GM23338 (cell line): Measurements from ENCODE around the gene FBXO31. TPM values are rescaled to one million over a fixed set of nuclear protein-coding genes. Genes with fewer than 3 reads are reported as not detected.

Source experiments
- ATAC-seq: fragments of 200-7000 bp; cut with Tn5 transposase; 3 replicates; pipeline ENCODE4 v1.9.1; 2020
- DNase-seq: peaks from one replicate; pipeline ENCODE4 v3.0.0-alpha.2; 2015; ENCODE audit warnings: low spot score
- H2AFZ ChIP-seq: fragments of 200-600 bp; sonication (generic); 2 replicates; pipeline ENCODE4 v1.8.0; 2016; ENCODE audit warnings: antibody characterized with exemption, mild to moderate bottlenecking, moderate library complexity
- H3F3A ChIP-seq: fragments of 200-600 bp; sonication (generic); replicated peaks from 2 replicates; pipeline ENCODE4 v1.8.0; 2017; ENCODE audit warnings: antibody characterized with exemption, mixed run types, low read depth
- H3K27ac ChIP-seq: fragments of 200-600 bp; sonication (generic); 2 replicates; pipeline ENCODE4 v1.6.1; 2016; ENCODE audit warnings: low read depth
- H3K27me3 ChIP-seq: fragments of 200-600 bp; sonication (generic); 2 replicates; pipeline ENCODE4 v1.8.0; 2016; ENCODE audit warnings: mild to moderate bottlenecking, mixed run types, moderate library complexity; ENCODE audit not compliant: insufficient read depth
- H3K36me3 ChIP-seq: fragments of 200-600 bp; sonication (generic); 2 replicates; pipeline ENCODE4 v1.8.0; 2016; ENCODE audit warnings: mild to moderate bottlenecking; ENCODE audit not compliant: insufficient read depth
- H3K4me1 ChIP-seq: fragments of 200-600 bp; sonication (generic); 2 replicates; pipeline ENCODE4 v1.8.0; 2016; ENCODE audit warnings: mild to moderate bottlenecking, moderate library complexity; ENCODE audit not compliant: insufficient read depth
- H3K4me2 ChIP-seq: fragments of 200-600 bp; sonication (generic); 2 replicates; pipeline ENCODE4 v1.7.1; 2017; ENCODE audit warnings: mixed run types
- H3K4me3 ChIP-seq: fragments of 200-600 bp; sonication (generic); 2 replicates; pipeline ENCODE4 v1.6.1; 2016; ENCODE audit warnings: mixed run types
- H3K79me2 ChIP-seq: fragments of 200-600 bp; sonication (generic); replicated peaks from 2 replicates; pipeline ENCODE4 v1.8.0; 2017; ENCODE audit warnings: mild to moderate bottlenecking; ENCODE audit not compliant: insufficient read depth
- H3K9me2 ChIP-seq: fragments of 200-600 bp; sonication (generic); 2 replicates; pipeline ENCODE4 v1.8.0; 2017; ENCODE audit not compliant: insufficient read depth
- H4K20me1 ChIP-seq: fragments of 200-600 bp; sonication (generic); replicated peaks from 2 replicates; pipeline ENCODE4 v1.8.0; 2017; ENCODE audit warnings: mild to moderate bottlenecking; ENCODE audit not compliant: insufficient read depth
- H3K27ac Mint-ChIP-seq: 2 replicates; pipeline ENCODE4 v1.8.0; 2020; ENCODE audit warnings: inconsistent platforms, mild to moderate bottlenecking, moderate library complexity, mixed read lengths
- H3K27me3 Mint-ChIP-seq: 3 replicates; pipeline ENCODE4 v1.8.0; 2022; ENCODE audit warnings: low read depth, mild to moderate bottlenecking, moderate library complexity, mixed read lengths, inconsistent platforms; ENCODE audit not compliant: insufficient read depth, poor library complexity
- H3K36me3 Mint-ChIP-seq: 3 replicates; pipeline ENCODE4 v1.8.0; 2021; ENCODE audit warnings: low read depth, mild to moderate bottlenecking, inconsistent platforms, moderate library complexity, mixed read lengths
- H3K4me1 Mint-ChIP-seq: 3 replicates; pipeline ENCODE4 v1.8.0; 2020; ENCODE audit warnings: mild to moderate bottlenecking, inconsistent platforms, mixed read lengths
- H3K4me3 Mint-ChIP-seq: 3 replicates; pipeline ENCODE4 v1.8.0; 2021; ENCODE audit warnings: moderate library complexity, mild to moderate bottlenecking, inconsistent platforms, mixed read lengths
- H3K9me3 Mint-ChIP-seq: 3 replicates; pipeline ENCODE4 v1.8.0; 2020; ENCODE audit warnings: moderate library complexity, mild to moderate bottlenecking, inconsistent platforms, mixed read lengths
- ETS1 ChIP-seq: IDR thresholded peaks from 2 replicates; pipeline ENCODE4 v1.6.1; 2016; ENCODE audit warnings: antibody characterized with exemption
- EZH2phosphoT487 ChIP-seq: fragments of 200-600 bp; sonication (generic); IDR thresholded peaks from one replicate; pipeline ENCODE4 v1.8.1; 2018; ENCODE audit warnings: antibody characterized with exemption; ENCODE audit not compliant: unreplicated experiment
- STAT1 ChIP-seq: IDR thresholded peaks from one replicate; pipeline ENCODE4 v1.6.1; 2016; ENCODE audit warnings: antibody characterized with exemption; ENCODE audit not compliant: unreplicated experiment
- ZNF462 ChIP-seq: fragments of 250-450 bp; sonication (Bioruptor Pico); IDR thresholded peaks from 2 replicates; pipeline ENCODE4 v1.5.0; 2020; ENCODE audit warnings: mild to moderate bottlenecking, moderate library complexity
- polyA plus RNA-seq: library from polyadenylated mRNA; unstranded; fragments of >200 nt; fragmentation: Nextera tagmentation; extraction: Ambion mirVana; gene quantifications from 2 replicates; pipeline ENCODE4 v1.2.1, GENCODE V29; 2016
- total RNA-seq: library from RNA; depleted of rRNA; stranded (reverse); fragments of >200 nt; shearing (Covaris generic); gene quantifications from 2 replicates; pipeline ENCODE4 v1.2.3, GENCODE V29; 2014

Gene FBXO31
- total and polyA plus RNA-seq, 2 experiments from 2014 or later: 7.0 to 23.8 TPM

DNA sequence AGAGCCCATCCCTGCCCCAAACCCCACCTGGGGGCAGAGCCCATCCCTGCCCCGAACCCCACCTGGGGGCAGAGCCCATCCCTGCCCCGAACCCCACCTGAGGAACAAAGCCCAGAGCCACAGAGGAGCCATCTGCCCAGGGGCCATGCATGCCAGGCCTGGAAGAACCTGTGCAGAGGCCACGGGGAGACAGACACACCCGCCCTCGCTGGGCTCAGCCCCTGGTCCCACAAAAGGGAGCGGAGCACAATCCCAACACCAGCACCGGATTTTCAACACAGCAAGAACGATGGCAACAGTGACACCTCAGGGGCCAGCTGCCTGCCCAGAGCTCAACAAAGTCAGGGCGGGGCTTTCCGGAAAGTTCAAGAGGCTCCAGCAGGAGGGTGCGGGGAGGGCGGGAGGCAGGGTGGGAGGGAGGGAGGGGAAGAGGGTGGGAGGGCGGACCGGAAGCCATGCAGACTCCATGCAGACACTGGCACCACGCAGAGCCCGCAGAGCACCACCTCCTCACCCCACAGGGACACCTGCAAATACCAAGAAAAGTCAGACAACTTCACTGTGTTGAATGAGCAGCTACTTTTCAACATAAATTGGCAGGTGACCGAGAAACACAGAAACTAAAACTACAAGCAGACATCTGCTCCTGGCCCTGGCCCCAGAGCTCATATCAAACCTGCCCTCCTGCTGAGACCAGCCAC lies 38.5 kb downstream of the FBXO31 start:
- no peaks in the 10 kb centered on the region; the same call in 1 of the 2 replicates for H3K36me3 ChIP-seq

GRCh38 chr16:87344165-87344930 lies 39.2 kb downstream of the FBXO31 start:
- Histone ChIP-seq H3K36me3 (no peaks in the 10 kb centered on the region; the same call in 1 of the 2 replicates), H3K4me2 (no peak overlapping the region), H3K4me3 (no peak overlapping the region), H4K20me1 (peaks cover 4% of the 10 kb centered on the region), H3F3A (no peaks in the 10 kb centered on the region), H3K79me2 (no peaks in the 10 kb centered on the region; the same call in 1 of the 2 replicates), H3K27me3 (no peaks in the 10 kb centered on the region), H3K27ac (no peak overlapping the region), H3K4me1 (no peaks in the 10 kb centered on the region), H2AFZ (no peak overlapping the region), H3K9me2 (no peaks in the 10 kb centered on the region)
- H3K9me3 Mint-ChIP-seq: no peaks in the 10 kb centered on the region; the same call in 2 of the 3 replicates
- peaks cover 15% of the 10 kb centered on the region for H3K4me1 Mint-ChIP-seq
- TF ChIP-seq ZNF462: no peak
- no peak for TF ChIP-seq EZH2phosphoT487
- peak overlapping the region; percentile 49; the same call in 1 of the 2 replicates for H3K27ac Mint-ChIP-seq
- no peak overlapping the region for H3K4me3 Mint-ChIP-seq
- H3K27me3 Mint-ChIP-seq: peaks cover 12% of the 10 kb centered on the region
- H3K36me3 Mint-ChIP-seq: peaks cover 18% of the 10 kb centered on the region
- DNase-seq: no peak
- no peak for ATAC-seq

More for the DNA sequence above, 38.5 kb downstream of the FBXO31 start:
- DNase-seq (peak; percentile 36), ATAC-seq (peak; percentile 38)
- Histone ChIP-seq H3K4me2 (no peak overlapping the region), H3K4me1 (no peaks in the 10 kb centered on the region), H3K27me3 (no peaks in the 10 kb centered on the region), H3F3A (no peaks in the 10 kb centered on the region), H4K20me1 (peaks cover 4% of the 10 kb centered on the region), H3K79me2 (peaks cover 4% of the 10 kb centered on the region; the same call in 1 of the 2 replicates), H2AFZ (no peak overlapping the region), H3K4me3 (no peak overlapping the region), H3K9me2 (no peaks in the 10 kb centered on the region), H3K27ac (no peak overlapping the region)
- peak overlapping the region; percentile 87 for H3K27ac Mint-ChIP-seq
- peaks cover 15% of the 10 kb centered on the region for H3K4me1 Mint-ChIP-seq
- H3K9me3 Mint-ChIP-seq: no peaks in the 10 kb centered on the region; the same call in 2 of the 3 replicates
- H3K4me3 Mint-ChIP-seq: no peak overlapping the region
- TF ChIP-seq ETS1 (no peak), STAT1 (no peak)
- H3K27me3 Mint-ChIP-seq: peaks cover 13% of the 10 kb centered on the region
- peaks cover 15% of the 10 kb centered on the region for H3K36me3 Mint-ChIP-seq
